NCI-H1105 treated with DMSO at 0.1 percent for 48 hours (cell line): Measurements from ENCODE around the gene NES.
"Not testable (repeated sequence)": the region's sequence is repeated elsewhere in the genome, so short reads cannot be mapped to it uniquely, and the experiment has no call there.

ENCODE experiments used
- DNase-seq: peaks from one replicate; lab custom pipeline; 2025; lab: John Stamatoyannopoulos, UW

The NES gene

GRCh38 chr1:156644146-156644545, 33.1 kb downstream of the NES start:
- DNase-seq, result no peak

- no peak for DNase-seq
Observed at GRCh38 chr1:156643778-156644092, 33.5 kb downstream of the NES start.

GRCh38 chr1:156643049-156643777, 34.0 kb downstream of the NES start:
- no peak for DNase-seq

- no peak for DNase-seq
Observed at GRCh38 chr1:156642265-156643048, 34.8 kb downstream of the NES start.

- DNase-seq, result peak; percentile 59
Observed at GRCh38 chr1:156641761-156642264, 35.4 kb downstream of the NES start, which contains the start of gene BCAN. TSS of gene BCAN (plus strand) at chr1:156642117. CDS start at chr1:156646055, 3,938 bp downstream.

DNA sequence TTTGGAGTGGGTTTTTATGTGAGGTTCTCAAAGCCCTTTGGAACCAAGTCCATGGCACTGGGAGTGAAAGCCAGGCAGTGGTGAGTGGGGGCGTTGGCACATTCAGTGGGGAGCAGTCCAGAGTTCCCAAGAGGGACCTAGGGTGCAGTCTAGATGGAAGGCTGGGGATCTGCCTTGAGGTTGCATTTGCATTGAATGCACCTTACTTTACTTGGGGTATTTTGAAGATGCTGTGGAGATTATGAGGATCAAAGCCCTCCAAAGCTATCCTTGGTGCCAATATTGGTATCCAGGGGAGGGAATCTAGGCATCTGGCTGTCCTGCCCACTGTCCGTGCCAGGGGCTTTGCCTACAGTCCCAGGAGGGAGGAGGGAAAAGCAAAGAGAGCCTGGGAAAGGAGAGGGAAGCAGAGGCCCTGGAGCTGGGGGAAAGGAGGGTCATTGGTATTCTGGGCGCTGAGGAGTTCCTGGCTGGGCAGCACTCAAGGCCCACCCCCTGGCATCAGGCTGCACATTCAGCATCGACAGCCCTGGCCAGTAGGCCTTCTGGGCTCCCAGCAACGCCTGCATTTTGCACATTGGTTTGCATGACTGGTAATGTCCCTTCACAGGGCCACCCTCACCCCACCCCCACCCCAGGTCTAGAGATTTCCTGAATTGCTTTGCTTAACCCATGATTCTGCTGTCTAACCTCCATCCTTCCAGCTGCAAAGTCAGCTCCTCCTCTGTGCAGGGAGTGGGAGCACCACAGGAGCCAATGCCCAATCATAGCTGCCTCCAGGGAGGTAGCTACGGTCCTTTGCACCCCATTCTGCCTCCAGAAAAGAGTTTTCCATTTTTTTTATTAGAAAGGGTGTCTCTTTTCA, 36.1 kb downstream of the NES start:
- DNase-seq, result no peak

DNA sequence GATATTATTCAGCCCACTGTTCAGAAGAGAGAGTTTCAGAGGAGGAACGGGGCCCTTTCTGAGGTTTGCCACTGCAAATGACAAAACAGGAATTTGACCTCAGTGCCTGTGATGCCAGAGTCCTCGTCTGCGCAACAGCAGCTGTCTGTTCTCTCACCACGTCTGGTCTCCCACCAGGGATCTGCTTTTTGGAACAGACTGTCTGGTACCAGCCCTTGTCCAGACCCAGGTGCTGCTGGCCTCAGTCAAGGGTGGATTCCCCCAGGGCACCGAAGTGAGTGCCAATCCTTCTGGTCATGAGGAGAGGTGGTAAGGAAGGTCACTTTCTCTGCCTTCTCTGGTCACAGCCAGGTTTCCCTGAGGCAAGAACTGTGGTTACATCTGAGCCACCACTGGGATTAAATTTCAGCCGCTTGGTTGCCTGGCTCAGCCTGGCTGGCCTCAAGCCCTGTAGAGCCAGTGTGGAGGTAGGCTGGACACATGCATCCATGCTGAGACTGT, 37.6 kb downstream of the NES start:
- DNase-seq, result no peak

GRCh38 chr1:156638189-156638985, 38.8 kb downstream of the NES start:
- no peak for DNase-seq

GRCh38 chr1:156632355-156632754, 44.9 kb downstream of the NES start:
- DNase-seq, result no peak

DNA sequence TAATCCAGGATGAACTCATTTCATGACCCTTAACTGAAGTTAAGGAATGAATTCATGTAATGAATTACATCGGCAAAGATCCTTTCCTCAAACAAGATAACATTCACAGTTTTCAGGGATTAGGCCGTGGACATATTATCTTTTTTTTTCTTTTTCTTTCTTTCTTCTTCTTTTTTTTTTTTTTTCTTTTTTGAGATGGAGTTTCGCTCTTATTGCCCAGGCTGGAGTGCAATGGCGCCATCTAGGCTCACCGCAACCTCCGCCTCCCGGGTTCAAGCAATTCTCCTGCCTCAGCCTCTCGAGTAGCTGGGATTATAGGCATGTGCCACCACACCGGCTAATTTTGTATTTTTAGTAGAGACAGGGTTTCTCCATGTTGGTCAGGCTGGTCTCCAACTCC, 46.1 kb downstream of the NES start:
- not testable (repeated sequence) for DNase-seq

DNA sequence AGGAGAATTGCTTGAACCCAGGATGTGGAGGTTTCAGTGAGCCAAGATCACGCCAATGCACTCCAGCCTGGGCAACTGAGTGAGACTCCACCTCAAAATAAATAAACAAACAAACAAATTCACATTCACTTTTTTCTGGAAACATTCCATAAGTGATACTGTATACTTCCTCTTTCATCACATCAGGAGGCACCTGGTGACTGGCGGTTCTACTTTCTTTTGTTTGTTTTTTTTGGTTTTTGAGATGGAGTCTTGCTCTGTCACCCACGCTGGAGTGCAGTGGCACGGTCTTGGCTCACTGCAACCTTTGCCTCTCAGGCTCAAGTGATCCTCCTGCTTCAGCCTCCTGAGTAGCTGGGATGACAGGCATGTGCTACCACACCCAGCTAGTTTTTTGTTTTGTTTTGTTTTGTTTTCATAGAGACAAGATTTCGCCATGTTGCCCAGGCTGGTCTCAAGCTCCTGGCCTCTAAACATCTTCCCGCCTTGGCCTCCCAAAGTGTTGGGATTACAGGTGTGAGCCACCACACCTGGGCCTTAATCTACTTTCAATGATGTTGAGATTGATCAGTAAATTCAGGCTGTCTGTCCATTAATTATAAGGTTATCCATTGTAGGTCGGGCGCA, 47.3 kb downstream of the NES start:
- DNase-seq, result no peak

DNA sequence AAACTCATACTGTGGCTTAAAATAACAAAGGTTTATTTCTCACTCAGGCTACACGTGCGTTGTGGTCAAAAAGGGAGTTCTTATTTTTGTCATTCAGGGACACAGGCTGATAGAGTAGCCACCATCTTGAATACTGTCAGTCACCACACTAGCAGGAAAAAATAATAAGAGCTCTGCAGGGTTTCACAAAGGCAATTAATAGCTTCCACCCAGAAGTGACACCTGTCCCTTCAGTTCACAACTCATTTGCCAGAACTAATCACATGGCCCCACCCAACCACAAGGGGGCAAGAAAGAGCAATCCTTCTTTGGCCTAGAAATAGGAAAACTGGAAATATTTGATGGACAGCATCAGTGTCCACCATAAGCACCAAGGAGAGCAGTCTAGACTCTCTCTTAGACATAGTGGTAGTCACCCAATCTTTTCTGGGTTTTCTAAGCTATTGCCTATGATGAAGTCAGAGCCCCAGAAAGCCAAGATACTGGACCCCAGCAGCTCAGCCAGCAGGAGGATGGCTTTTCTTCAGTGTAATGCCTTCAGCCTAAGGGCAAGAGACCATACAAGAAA, 49.8 kb downstream of the NES start:
- DNase-seq, result peak; percentile 65

GRCh38 chr1:156626079-156626438, 51.1 kb downstream of the NES start:
- no peak for DNase-seq

- peak; percentile 27 for DNase-seq
Observed at GRCh38 chr1:156625436-156626078, 51.6 kb downstream of the NES start.

DNA sequence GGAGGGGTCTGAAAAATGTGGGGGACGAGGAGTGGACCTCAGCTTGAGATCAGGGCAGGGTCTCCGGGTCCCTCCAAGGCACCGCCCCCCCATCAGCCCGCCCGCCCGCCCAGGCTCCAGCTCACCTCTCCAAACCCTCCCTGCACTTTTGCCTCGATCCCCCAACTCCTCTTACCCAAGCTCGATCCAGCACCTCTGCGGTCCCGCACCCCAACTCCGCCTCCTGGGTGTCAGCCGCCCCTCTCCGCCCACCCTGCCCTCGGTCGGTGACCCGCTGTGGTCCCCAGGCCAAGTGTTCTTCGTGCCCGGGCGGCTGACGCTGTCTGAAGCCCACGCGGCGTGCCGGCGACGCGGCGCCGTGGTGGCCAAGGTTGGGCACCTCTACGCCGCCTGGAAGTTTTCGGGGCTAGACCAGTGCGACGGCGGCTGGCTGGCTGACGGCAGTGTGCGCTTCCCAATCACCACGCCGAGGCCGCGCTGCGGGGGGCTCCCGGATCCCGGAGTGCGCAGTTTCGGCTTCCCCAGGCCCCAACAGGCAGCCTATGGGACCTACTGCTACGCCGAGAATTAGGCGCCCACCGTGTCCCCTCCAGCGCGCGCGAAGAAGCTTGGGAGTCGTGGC, 52.3 kb downstream of the NES start:
- DNase-seq, result no peak

GRCh38 chr1:156623946-156624813, 53.0 kb downstream of the NES start:
- DNase-seq, result peak; percentile 35

- DNase-seq, result no peak
Observed at GRCh38 chr1:156622581-156623297, 54.5 kb downstream of the NES start.

GRCh38 chr1:156619582-156619955, 57.6 kb downstream of the NES start:
- DNase-seq, result no peak
